Measurements from ENCODE around the gene SLC38A3. TPM values are rescaled to one million over a fixed set of nuclear protein-coding genes. Genes with fewer than 3 reads are reported as not detected.

SLC38A3 gene
- total RNA-seq, result 5.0 TPM

GRCh38 chr3:50204804-50205412 is at the start of gene SLC38A3:
Gene SLC38A3 (plus strand): TSS chr3:50205271. CDS start chr3:50214200, 8,929 bp downstream.
- no peak for DNase-seq

- DNase-seq, result no peak
Measured at GRCh38 chr3:50155491-50155878, 49.6 kb upstream of the SLC38A3 start.

DNA sequence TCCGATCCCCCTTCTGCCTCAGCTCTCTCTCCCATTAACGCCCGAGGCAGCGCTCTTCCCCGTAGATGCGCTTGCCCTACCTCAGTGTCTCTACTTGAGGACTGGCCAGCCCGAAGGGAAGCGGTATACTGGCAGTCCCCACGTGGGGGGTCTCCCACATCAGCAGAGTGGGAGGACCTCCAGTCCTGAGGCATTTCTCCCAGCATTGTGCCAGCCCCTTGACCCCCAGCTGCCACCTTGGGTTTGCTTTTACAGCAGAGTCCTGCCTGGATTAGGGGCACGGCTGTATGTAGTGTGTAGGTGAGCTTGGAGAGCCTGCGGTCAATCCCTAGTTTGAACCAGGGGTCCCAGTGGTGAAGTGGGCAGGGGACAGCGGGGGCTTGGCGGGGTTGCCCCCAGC is 49.2 kb upstream of the SLC38A3 start:
- DNase-seq, result no peak

DNA sequence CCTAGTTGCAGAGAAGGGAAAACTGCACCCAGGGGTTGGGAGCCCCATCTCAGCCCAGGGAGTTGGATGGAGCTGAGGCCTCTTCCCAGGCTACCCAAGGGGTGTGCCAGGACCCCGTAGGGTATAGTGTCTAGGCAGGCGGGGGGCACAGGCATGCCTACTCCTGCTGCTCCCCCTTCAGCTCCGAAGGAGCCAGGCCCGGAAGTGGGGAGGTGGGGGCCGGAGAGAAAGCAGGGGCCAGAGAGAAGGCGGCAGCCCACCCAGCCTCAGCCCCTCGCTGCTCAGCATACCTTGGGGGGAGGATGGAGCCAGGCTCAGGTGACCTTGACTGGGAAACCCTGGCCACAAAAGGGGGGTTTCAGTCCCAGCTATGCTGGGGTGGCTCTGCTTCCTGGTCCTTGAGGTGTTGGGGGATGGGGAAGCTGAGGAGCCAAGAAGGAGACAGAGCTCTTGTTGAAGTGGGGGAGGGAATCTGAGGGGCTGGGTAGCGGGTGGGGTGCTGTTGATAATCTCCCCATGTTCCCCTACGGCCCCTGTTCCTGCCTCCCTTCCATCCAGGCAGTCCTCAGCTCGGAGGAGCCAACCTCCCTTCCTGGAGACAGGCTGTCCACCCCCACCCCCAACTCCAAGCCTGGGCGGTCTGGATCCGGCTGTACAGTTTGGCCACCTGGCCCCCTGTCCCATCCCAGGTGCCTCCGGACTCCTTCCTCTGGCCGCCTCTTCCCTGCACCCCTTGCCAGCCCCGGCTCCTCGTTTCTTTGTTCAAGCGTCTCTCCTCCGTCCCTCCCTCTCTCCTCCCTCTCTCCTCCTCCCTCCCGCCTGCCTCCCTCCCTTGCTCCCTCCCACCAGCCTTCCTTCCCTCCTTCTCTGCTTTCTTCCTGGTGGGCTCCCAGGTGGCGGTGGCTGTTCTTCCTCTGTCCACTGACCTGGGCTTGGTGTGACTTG is 48.2 kb upstream of the SLC38A3 start:
- no peak for DNase-seq

DNA sequence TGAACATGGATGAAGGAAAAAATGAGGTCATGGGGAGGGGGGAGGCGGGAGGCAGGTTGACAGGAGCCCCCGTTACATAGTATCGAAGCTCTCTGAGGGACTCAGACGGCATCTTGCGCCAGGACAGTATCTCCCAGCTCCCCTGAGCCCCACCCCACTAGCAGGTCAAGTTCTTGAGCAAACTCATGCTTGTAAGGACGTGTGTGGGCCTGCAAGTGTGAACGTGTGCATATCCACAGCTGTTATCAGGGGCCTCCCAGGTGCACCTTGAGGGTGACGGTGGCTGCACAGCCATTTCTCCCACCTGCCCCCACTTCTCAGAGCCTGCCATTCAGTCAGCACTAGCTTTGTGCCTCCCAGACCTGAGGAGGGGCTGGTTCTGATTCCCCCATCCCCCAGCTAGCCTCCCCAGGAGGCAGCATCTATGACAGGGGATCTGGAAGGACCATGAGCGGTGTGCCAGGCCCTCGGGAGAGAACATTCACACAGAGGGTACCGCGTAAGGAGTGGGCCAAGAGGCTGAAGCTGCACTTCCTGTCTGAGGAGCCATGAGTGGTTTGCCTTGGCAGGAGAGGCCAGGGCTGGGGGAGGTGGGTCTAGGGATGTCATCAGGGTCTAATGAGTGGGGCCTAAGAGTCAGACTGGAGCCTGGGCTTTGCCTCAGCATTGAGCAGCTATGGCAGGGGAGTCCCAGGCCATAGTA is 47.1 kb upstream of the SLC38A3 start:
- no peak for DNase-seq

DNA sequence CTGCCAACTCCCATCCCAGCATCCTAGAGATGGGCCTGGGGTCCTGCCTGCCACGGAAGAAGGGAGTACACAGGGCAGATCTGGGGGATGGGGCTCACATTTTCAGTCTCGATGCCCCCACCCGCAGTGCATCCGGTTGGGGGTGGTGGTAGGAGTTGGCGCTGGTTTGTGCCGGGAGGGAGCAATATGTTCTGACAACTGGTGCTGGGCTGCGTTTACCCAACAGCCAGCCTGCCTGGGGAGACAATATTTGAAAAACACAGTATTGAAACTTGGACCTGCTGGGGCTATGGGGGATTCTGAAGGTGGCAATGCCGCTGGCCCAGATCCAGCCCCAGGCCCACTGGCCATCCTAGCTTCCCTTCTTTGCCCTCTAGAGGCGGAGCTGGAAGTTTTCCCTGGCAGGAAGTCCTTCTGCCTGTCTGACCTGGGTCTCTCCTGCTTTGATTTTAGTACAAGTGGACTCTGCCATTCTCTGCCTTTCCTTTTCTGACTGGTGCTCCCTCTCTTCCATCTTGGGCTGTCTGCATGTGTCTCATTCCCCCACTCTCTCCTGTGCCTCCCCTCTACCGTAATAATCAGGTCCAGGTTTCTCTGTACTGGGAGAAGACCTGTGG is 46.4 kb upstream of the SLC38A3 start:
- DNase-seq, result no peak

DNA sequence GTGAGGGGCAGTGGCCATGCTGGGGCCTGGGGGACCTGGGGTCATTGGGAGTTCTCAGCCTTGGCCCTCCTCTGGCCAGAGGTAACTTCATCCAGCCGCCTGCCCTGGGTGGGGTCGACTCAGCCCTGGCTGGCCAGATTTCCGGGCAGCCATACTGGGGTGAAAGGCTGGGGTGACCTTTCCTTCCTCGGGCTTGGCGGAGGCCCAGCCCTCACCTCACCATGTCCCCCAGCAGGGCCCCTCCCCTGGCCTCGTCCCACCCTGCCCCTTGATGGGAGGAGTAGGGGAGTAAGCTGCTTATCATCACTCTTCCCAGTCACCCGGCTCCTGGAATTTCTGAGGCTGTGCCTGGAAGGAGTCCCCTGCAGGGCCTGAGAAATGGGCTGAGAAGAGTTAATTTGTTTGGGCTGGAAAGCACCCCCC is 44.5 kb upstream of the SLC38A3 start:
- no peak for DNase-seq

- no peak for DNase-seq
Measured at GRCh38 chr3:50161320-50161719, 43.8 kb upstream of the SLC38A3 start.

GRCh38 chr3:50162034-50162883 is 42.8 kb upstream of the SLC38A3 start:
- no peak for DNase-seq

DNA sequence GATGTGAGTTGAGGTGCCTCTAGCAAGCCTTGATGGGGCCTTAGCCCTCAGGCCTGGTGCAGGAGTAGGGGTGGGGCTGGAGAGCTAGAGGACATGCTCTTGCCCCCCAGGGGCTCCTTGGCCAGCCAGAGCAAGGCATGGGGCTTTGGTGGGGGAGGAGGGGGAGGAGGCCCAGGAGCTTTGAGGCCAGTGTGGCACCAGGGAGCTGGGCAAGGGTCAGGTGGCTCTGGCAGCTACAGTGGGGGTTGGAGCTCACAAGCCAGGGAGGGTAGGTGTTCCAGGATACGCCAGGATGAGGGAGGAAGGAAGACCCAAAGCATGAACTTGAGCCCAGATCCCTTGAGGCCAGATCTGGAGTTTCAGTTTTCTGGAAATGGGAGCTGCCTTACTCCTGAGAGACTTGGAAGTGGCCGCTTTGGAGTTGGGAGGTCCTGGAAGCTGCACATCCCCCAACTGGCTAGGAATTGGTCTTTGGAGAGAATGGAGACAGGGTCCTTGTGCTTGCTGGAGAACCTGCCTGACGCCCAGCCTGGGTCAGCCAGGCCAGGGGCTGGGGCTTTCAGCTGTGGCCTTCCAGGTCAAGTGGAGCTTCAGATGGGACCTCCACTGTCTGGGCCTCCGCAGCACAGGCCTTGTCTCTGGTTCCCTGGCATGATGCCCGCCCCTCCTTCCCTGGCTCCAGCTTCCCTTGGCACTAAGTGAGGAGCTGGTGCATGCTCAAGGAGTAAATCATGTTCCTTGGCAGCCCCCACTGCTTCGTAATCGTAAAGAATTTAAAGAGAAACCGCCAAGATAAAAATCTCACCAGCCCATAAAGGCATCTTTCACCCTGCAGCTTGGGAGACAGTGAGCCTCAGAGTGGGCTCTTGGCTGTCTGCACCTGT is 41.3 kb upstream of the SLC38A3 start:
- peak; percentile 56 for DNase-seq

DNA sequence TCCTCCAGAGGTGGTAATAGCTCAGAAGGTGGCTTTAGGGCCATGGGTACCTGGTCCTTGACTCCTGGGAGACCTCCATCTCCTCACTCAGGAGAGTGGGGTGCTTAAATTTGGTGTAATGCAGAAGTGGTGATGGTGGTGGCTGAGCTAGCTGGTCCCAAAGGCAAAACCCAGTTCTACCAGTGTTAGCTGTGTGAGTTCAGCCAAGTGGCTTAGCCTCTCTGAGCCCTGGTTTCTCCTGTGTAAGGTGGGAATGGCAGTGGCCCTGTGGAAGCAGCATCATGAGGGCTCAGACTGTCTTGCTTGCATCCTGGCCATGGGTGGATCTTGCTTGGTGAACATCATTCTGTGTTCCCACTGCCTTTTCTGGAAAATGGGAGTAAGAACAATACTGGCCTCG is 40.6 kb upstream of the SLC38A3 start:
- no peak for DNase-seq

- no peak for DNase-seq
Measured at GRCh38 chr3:50164984-50165909, 39.8 kb upstream of the SLC38A3 start.

DNA sequence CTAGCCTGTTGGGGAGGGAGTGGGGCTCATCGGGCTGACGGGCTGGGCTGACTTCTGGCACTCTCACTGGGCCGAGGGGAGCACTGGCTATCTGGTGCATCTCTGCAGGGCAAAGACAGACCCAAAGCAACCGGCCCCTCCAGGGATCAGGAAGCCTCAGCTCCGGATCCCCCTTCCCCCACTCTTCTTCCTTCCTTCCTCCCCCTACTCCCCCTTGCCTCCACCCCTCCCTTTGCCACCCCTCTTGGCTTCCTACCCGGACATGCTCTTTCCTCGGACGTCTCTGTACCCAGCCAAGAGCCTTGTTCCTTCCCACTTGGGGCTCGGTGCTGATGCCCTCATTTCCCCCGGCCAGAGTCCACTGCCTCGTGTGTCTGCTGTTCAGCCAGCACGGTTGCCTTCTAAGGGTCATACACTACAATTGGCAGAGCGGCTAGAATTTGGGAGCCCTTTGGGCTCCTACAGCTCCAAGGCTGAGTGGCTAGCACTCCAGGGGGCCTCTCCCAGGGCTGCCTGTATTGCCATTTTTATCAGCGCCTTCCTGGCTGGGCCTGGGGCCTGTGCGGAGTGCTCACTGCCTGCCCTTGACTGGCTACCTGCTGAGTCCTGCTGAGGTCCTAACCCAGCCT is 39.0 kb upstream of the SLC38A3 start:
- DNase-seq, result no peak

DNA sequence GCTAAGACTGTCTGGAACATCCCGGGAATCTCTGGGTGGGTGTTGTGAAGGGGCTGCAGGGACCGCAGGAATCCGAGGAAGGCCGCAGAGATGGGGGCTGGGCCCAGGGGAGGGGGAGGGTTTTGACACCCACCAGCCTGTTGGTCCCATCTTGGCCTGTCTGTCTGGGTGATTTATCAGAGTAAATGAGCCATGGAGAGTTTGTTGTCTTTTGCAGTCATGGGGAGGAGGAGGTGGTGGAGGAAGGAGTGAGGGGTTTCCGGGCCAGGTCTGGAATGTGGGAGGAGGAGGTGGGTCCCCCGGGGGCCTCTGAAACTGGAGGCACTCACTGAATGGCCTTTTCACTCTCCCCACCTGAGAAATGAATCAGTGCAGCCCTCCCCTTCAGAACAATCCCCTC is 38.5 kb upstream of the SLC38A3 start:
- no peak for DNase-seq

- no peak for DNase-seq
Measured at GRCh38 chr3:50167069-50167840, 37.8 kb upstream of the SLC38A3 start.

DNA sequence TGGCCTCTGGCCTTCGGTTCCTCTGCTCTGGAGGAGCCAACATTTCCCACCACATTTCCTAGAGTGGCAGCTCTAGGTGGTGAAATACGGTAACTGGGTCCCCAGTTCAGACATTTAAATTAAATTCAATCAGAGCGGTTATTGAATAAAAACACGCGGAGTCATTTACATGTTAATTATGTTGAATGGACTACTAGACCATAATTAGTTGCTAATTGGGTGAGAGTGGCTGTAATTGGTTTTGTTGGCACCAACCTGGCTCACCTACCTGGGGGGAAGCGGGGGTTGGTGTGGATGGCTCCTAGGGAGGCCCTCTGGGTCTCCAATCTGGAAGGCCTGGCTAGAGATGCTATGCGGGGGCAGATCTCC is 37.2 kb upstream of the SLC38A3 start:
- DNase-seq, result no peak

GRCh38 chr3:50168388-50168787 is 36.7 kb upstream of the SLC38A3 start:
- DNase-seq, result no peak

DNA sequence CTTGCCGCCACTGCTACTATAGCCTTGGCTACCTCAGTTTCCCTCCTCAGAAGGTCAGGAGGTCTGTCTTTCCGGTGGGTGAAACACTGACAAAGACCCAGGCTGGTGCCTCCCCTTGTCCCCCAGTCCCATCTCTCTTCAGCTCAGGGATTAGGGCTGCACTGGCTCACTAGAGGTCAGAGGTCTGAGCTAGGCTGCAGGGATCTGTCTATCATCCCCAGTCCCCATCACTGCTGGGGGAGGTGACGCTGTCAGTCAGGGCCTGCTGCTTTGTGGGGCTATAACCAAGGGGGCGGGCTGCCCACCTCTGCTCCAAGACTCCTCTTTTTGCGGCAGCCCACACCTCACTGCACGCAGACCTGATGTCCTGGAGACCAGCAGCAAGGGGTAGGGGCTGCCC is 36.3 kb upstream of the SLC38A3 start:
- DNase-seq, result no peak

Data from occipital lobe (tissue), 2 donors.